GM21423 (cell line): Measurements from ENCODE around the gene ARHGAP31.
"Not testable (repeated sequence)": the region's sequence is repeated elsewhere in the genome, so short reads cannot be mapped to it uniquely, and the experiment has no call there.

Experiments
- ATAC-seq: cut with Tn5 transposase; IDR thresholded peaks from one replicate; pipeline ENCODE4 v1.9.1; 2021; ENCODE audit warnings: mild to moderate bottlenecking, moderate library complexity; ENCODE audit not compliant: unreplicated experiment

ARHGAP31 gene

GRCh38 chr3:119318876-119319275 lies 24.7 kb downstream of the ARHGAP31 start:
- ATAC-seq = no peak

- no peak for ATAC-seq
Measured at GRCh38 chr3:119319311-119319710, 25.1 kb downstream of the ARHGAP31 start.

GRCh38 chr3:119320785-119321184 lies 26.6 kb downstream of the ARHGAP31 start:
- ATAC-seq = not testable (repeated sequence)

- peak; percentile 27 for ATAC-seq
Measured at GRCh38 chr3:119322021-119322834, 28.0 kb downstream of the ARHGAP31 start.

- peak; percentile 87 for ATAC-seq
Measured at GRCh38 chr3:119322835-119323722, 28.9 kb downstream of the ARHGAP31 start.

- ATAC-seq = no peak
Measured at GRCh38 chr3:119323723-119324085, 29.5 kb downstream of the ARHGAP31 start.

- no peak for ATAC-seq
Measured at GRCh38 chr3:119324899-119325298, 30.7 kb downstream of the ARHGAP31 start.

- ATAC-seq = no peak
Measured at GRCh38 chr3:119326976-119327375, 32.8 kb downstream of the ARHGAP31 start.

- ATAC-seq = no peak
Measured at GRCh38 chr3:119329551-119329950, 35.4 kb downstream of the ARHGAP31 start.

- no peak for ATAC-seq
Measured at GRCh38 chr3:119330181-119330580, 36.0 kb downstream of the ARHGAP31 start.

GRCh38 chr3:119330858-119331257 lies 36.7 kb downstream of the ARHGAP31 start:
- ATAC-seq = no peak

GRCh38 chr3:119331661-119332060 lies 37.5 kb downstream of the ARHGAP31 start:
- no peak for ATAC-seq

- ATAC-seq = no peak
Measured at GRCh38 chr3:119333773-119334509, 39.8 kb downstream of the ARHGAP31 start.

- no peak for ATAC-seq
Measured at GRCh38 chr3:119336823-119337222, 42.6 kb downstream of the ARHGAP31 start.

- not testable (repeated sequence) for ATAC-seq
Measured at GRCh38 chr3:119337407-119337806, 43.2 kb downstream of the ARHGAP31 start.

- no peak for ATAC-seq
Measured at GRCh38 chr3:119338754-119339153, 44.6 kb downstream of the ARHGAP31 start.

GRCh38 chr3:119340014-119340413 lies 45.8 kb downstream of the ARHGAP31 start:
- ATAC-seq = no peak

GRCh38 chr3:119340446-119340845 lies 46.3 kb downstream of the ARHGAP31 start:
- ATAC-seq = no peak

GRCh38 chr3:119342176-119342575 lies 48.0 kb downstream of the ARHGAP31 start:
- no peak for ATAC-seq

- ATAC-seq = peak; percentile 81
Measured at GRCh38 chr3:119343719-119344118, 49.5 kb downstream of the ARHGAP31 start.

- no peak for ATAC-seq
Measured at GRCh38 chr3:119346076-119346496, 51.9 kb downstream of the ARHGAP31 start.
